ENCODE measurements around the gene GPR141.
"Not testable (repeated sequence)": the region's sequence is repeated elsewhere in the genome, so short reads cannot be mapped to it uniquely, and the experiment has no call there.

GPR141 gene

DNA sequence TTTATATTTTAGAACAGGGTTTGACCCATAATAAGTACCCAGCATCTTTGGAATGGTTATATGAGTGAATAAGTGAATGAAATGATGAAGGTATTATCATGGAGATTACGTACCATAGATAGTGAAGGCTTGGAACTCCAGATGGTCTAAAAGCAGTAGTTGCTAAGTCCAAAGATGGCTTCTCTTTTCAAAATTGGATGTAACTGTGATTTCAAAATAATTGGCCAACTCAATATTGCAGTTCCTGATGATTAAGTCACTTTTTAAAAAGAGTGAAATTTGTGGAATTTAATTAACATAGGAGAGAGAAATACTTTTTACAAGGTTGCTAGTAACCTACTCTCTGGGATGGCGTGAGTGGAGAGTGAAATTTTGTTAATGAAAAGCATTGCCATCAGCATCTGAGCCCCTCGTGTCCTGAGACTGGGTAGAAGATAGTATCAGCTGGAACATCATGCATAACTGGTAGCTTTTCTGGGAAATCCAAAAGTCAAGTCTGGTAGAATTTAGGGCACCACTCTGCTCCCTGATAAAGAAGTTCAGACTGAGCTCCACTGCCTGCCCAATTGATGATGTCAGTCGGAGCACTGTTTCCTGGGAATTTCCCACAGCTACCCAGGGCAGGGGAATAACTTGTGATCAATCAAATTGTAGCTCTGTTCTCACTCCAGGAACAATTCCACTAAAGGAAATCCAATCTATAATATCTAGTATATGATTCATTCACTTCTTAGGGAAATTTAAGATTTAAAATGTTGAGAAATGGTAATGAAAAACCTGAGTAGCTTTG is 3.2 kb downstream of the GPR141 start:
- no peak for DNase-seq

GRCh38 chr7:37690206-37690605 is 6.6 kb downstream of the GPR141 start:
- no peak for DNase-seq

DNA sequence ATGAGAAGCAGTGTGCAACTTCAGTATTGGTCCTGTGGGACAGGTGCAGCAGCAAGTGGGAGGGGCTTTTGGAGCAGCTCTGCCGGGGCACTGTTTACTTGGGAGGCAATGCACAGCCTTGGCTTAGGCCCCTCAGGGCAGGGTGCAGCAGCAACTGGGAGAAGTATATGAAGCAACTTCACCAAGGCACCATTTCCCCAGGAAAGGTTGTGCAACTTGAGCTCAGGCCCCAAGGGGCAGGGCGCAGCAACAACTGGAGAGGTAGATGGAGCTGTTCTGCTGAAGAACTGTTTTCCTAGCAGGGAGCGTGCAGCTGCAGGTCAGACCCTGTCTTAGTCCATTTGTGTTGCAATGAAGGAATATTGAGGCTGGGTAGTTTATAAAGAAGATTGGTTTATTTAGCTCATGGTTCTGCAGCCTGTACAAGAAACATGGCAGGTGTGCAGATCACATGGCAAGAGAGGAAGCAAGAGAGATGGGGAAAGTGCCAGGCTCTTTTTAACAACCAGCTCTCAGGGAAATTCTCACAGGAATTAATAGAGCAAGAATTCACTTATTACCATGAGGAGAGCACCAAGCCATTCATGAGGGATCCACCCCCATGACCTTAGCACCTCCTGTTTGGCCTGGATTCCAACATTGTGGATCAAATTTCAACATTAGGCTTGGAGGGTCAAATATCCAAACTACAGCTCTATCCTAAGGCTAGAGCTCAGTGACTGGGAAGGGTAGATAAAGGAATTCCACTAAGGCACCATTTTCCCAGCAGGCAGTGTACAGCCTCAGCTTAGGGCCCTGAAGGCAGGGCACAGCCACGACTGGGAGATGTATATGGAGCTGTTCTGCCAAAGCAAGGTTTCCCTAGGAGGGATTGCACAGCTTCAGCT is 10.9 kb downstream of the GPR141 start:
- DNase-seq, result no peak

- no peak for DNase-seq
These were observed 14.7 kb downstream of the GPR141 start for GRCh38 chr7:37698276-37698675.

- DNase-seq, result no peak
These were observed 15.2 kb downstream of the GPR141 start for GRCh38 chr7:37698782-37699181.

- no peak for DNase-seq
These were observed 18.2 kb downstream of the GPR141 start for GRCh38 chr7:37701769-37702168.

- no peak for DNase-seq
These were observed 19.8 kb downstream of the GPR141 start for GRCh38 chr7:37703361-37703760.

- DNase-seq, result not testable (repeated sequence)
These were observed 20.8 kb downstream of the GPR141 start for GRCh38 chr7:37704328-37704833.

- DNase-seq, result no peak
These were observed 22.4 kb downstream of the GPR141 start for GRCh38 chr7:37705976-37706375.

- DNase-seq, result no peak
These were observed 23.2 kb downstream of the GPR141 start for GRCh38 chr7:37706804-37707203.

GRCh38 chr7:37707754-37708485 is 24.4 kb downstream of the GPR141 start:
- no peak for DNase-seq

DNA sequence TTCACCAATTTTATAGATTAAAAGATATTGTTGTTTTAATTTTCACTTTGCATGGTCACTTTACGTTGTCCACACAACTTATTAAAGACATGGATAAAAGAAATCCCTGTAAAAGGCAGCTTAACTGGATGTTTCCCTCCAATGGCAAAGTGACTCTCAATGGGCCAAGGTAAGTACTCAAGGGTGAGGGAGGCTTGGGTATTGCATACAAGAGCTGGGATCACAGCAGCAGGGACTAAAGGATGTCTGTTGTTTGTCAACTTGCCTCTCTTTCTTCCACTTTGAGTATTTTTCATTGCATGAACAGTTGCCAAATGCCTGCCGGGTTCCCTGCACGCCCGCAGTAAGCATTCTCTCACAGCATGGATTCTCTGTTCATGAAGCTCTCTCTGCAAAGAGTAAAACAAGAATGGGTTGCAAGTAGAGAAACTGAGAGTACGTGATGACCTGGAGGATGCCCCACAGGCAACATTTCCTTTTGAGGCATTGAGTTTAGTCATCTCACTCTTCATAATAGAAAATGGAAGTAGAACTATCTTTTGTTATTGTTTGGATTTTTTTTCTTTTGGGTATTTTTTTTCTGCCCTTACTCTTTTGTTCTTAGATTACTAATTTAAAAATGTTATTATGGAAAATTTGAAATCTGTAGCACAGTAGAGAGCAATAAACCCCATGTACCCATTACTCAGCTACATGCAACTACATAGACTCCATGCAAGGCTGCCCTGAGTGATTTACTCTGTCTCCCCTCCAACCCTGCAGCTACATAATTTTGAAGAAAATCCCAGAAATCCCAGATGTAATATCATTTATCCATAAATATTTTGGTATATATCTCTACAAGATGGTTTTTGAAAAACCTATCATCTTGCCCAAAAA is 26.3 kb downstream of the GPR141 start:
- no peak for DNase-seq

GRCh38 chr7:37713613-37714012 is 30.0 kb downstream of the GPR141 start:
- no peak for DNase-seq

DNA sequence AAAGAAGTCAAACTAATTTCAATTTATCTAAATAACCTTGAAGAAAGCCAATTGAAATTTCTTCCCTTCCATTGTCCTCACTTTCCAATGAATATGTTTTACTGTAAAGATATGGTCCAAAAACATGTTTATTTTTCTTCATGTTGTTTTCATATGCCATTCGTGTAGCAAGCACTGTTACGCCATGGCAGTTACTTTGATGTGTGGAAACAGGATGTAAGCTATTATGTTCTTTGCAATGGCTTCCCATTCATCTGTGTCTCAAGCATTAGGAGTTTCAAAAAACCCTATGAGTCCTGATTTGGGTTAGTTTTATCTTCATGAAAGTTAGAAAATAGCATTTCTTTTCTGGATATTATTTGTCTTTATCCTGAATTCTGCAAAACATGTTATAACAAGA is 31.0 kb downstream of the GPR141 start:
- DNase-seq, result no peak

- DNase-seq, result no peak
These were observed 35.0 kb downstream of the GPR141 start for GRCh38 chr7:37718585-37718984.

DNA sequence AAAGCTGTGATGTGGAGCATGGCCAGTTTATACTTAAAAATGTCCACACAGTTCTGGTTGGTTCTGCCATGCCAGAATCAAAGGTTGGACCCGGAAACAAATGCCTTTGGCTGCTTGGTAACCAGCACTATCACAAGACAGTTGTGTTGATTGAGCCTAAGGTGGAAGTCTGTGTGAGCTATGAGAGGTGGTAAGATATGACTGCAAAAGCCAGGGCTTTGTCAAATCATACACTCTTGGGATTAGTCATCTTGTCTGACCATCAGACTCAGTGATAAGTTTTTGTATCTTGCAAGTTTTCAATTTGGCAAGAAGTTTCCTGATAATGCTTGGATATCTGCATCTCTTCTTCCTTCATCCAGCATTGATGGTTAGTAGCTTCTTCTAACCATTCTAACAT is 35.5 kb downstream of the GPR141 start:
- DNase-seq, result no peak

DNA sequence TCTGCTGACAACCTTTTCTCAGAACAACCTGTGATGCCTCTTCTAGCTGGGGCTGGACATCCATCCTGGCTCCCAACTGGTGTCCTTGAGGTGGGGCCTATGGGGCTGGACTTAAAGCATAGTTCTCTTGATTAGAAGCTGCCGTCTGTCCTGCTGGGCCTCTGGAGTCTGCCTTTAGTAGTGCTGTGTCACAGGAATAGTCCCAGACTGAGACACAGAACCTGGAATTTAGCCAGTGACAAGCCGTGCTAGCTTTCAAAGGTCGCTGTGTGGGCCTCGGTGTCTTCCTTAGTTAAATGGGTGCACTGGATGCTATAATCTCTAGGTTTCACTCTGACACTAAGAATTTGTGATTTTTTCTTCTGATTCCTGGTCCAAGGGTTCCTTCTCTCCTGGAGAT is 41.2 kb downstream of the GPR141 start:
- DNase-seq, result no peak

DNA sequence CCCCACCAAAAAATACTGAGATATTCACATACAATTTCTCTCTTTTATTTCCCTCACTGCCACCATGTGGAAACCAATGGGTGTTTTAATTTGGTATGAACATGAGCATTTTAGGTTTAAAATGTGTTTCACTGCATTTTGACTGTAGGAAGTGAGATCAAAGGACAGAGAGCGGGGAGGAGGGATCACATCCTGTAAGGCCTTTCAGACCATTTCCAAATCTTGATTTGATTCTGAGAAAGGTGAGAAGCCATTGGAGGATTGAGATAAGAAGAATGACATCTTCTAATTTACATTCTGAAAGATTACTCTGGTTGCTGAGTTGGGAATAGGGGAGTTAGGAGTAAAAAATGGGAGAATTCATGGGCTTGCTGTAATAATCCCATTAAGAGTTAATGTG is 42.5 kb downstream of the GPR141 start:
- no peak for DNase-seq

DNA sequence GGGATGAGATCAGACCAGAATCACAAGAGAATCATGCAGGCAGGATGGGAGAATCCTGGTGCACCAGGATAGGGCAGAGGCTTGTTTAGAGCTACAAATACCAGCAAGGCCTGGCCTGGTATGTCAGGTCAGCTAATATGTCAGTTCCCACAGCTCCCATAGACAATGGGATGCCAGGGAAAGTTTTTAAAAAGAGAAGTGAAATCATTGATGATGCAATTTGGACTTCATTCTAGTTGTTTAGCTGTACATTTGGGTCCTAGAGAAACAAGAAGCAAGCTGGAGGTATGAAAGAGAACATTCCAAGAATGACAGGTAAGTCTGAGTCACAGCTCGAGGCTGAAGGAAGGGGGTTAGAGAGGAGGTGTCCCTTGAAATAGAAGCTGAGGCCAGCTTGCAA is 45.2 kb downstream of the GPR141 start:
- DNase-seq, result no peak

GRCh38 chr7:37729181-37729580 is 45.6 kb downstream of the GPR141 start:
- no peak for DNase-seq

- DNase-seq, result no peak
These were observed 46.9 kb downstream of the GPR141 start for GRCh38 chr7:37730501-37730900.
